Measurements from ENCODE around the gene BLTP2. TPM values are rescaled to one million over a fixed set of nuclear protein-coding genes. Genes with fewer than 3 reads are reported as not detected.

BLTP2 gene
- 170 and 171 TPM in 2 replicates for total RNA-seq

- H3K4me1 ChIP-seq (ENCODE audit: insufficient read depth, low read length): peaks cover 24% of the 10 kb centered on the region
- H3K27ac ChIP-seq (ENCODE audit: low read depth, low read length): peak within 1 kb of the TSS; percentile 81
- H3K4me3 ChIP-seq (ENCODE audit: insufficient read depth, low read length): peak within 1 kb of the TSS; percentile 91
- H2AFZ ChIP-seq (ENCODE audit: low read length): peak within 1 kb of the TSS; percentile 78
- H3K36me3 ChIP-seq (ENCODE audit: insufficient read depth, low read length): peaks cover 42% of the 10 kb centered on the region
- H3K9me3 ChIP-seq (ENCODE audit: low read depth, low read length): no peaks in the 10 kb centered on the region
- TF ChIP-seq CTCF (IDR thresholded peaks at IDR 0.05; ENCODE audit: extremely low read depth, low read depth, low read length): no peak
- H3K27me3 ChIP-seq (ENCODE audit: insufficient read depth, low read length): no peaks in the 10 kb centered on the region
- peaks cover 45% of the 10 kb centered on the region for H3K79me2 ChIP-seq (ENCODE audit: insufficient read depth, low read length)
- DNase-seq (ENCODE audit: insufficient read length, low spot score, missing footprints): peak; percentile 99
- peaks cover 18% of the 10 kb centered on the region for H4K20me1 ChIP-seq (ENCODE audit: insufficient read depth, low read length)
- H3K4me2 ChIP-seq (ENCODE audit: insufficient read depth, low read length): peak within 1 kb of the TSS; percentile 100
Observed at GRCh38 chr17:28644787-28645575, at the start of gene BLTP2. TSS of gene BLTP2 (minus strand) at chr17:28645158. CDS start at chr17:28645056, 102 bp downstream.

GRCh38 chr17:28693869-28694268, 48.9 kb upstream of the BLTP2 start:
- Histone ChIP-seq H3K79me2 (ENCODE audit: insufficient read depth, low read length) (no peaks in the 10 kb centered on the region), H3K9me3 (ENCODE audit: low read depth, low read length) (no peaks in the 10 kb centered on the region), H3K27ac (ENCODE audit: low read depth, low read length) (no peak overlapping the region), H4K20me1 (ENCODE audit: insufficient read depth, low read length) (peaks cover 2% of the 10 kb centered on the region), H3K4me3 (ENCODE audit: insufficient read depth, low read length) (no peak overlapping the region), H2AFZ (ENCODE audit: low read length) (no peak overlapping the region), H3K4me1 (ENCODE audit: insufficient read depth, low read length) (no peaks in the 10 kb centered on the region), H3K4me2 (ENCODE audit: insufficient read depth, low read length) (no peak overlapping the region), H3K36me3 (ENCODE audit: insufficient read depth, low read length) (peaks cover 86% of the 10 kb centered on the region), H3K27me3 (ENCODE audit: insufficient read depth, low read length) (no peaks in the 10 kb centered on the region)
- no peak for TF ChIP-seq CTCF (IDR thresholded peaks at IDR 0.05; ENCODE audit: extremely low read depth, low read depth, low read length)
- DNase-seq (ENCODE audit: insufficient read length, low spot score, missing footprints): no peak

- Histone ChIP-seq H2AFZ (ENCODE audit: low read length) (no peak overlapping the region), H3K27me3 (ENCODE audit: insufficient read depth, low read length) (no peaks in the 10 kb centered on the region), H4K20me1 (ENCODE audit: insufficient read depth, low read length) (peaks cover 2% of the 10 kb centered on the region), H3K79me2 (ENCODE audit: insufficient read depth, low read length) (no peaks in the 10 kb centered on the region), H3K9me3 (ENCODE audit: low read depth, low read length) (no peaks in the 10 kb centered on the region), H3K4me3 (ENCODE audit: insufficient read depth, low read length) (no peak overlapping the region), H3K4me2 (ENCODE audit: insufficient read depth, low read length) (no peak overlapping the region), H3K4me1 (ENCODE audit: insufficient read depth, low read length) (no peaks in the 10 kb centered on the region), H3K27ac (ENCODE audit: low read depth, low read length) (no peak overlapping the region), H3K36me3 (ENCODE audit: insufficient read depth, low read length) (peaks cover 84% of the 10 kb centered on the region)
- no peak for TF ChIP-seq CTCF (IDR thresholded peaks at IDR 0.05; ENCODE audit: extremely low read depth, low read depth, low read length)
- no peak for DNase-seq (ENCODE audit: insufficient read length, low spot score, missing footprints)
Observed at GRCh38 chr17:28689011-28689410, 44.1 kb upstream of the BLTP2 start.

- no peak overlapping the region for H3K4me3 ChIP-seq (ENCODE audit: insufficient read depth, low read length)
- DNase-seq (ENCODE audit: insufficient read length, low spot score, missing footprints): no peak
- H3K4me2 ChIP-seq (ENCODE audit: insufficient read depth, low read length): no peak overlapping the region
- H4K20me1 ChIP-seq (ENCODE audit: insufficient read depth, low read length): peaks cover 2% of the 10 kb centered on the region
- no peaks in the 10 kb centered on the region for H3K4me1 ChIP-seq (ENCODE audit: insufficient read depth, low read length)
- no peaks in the 10 kb centered on the region for H3K79me2 ChIP-seq (ENCODE audit: insufficient read depth, low read length)
- no peaks in the 10 kb centered on the region for H3K9me3 ChIP-seq (ENCODE audit: low read depth, low read length)
- no peak overlapping the region for H2AFZ ChIP-seq (ENCODE audit: low read length)
- H3K27ac ChIP-seq (ENCODE audit: low read depth, low read length): no peak overlapping the region
- no peaks in the 10 kb centered on the region for H3K27me3 ChIP-seq (ENCODE audit: insufficient read depth, low read length)
- no peak for TF ChIP-seq CTCF (IDR thresholded peaks at IDR 0.05; ENCODE audit: extremely low read depth, low read depth, low read length)
- peaks cover 84% of the 10 kb centered on the region for H3K36me3 ChIP-seq (ENCODE audit: insufficient read depth, low read length)
Observed at GRCh38 chr17:28688481-28688880, 43.5 kb upstream of the BLTP2 start.
